Ureter (tissue), 1 donor: ENCODE measurements around the gene SSTR4. TPM values are rescaled to one million over a fixed set of nuclear protein-coding genes. Genes with fewer than 3 reads are reported as not detected.

Experiments used
- DNase-seq: peaks from one replicate; pipeline ENCODE4 v3.0.0-alpha.2; 2020; ENCODE audit warnings: low spot score
- total RNA-seq: library from RNA; stranded (reverse); gene quantifications from one replicate; pipeline ENCODE4 v1.2.4, GENCODE V29; 2023
- donor health status: DM: yes; HTN: yes; CAD: no.

SSTR4 gene
- total RNA-seq, 1 donor from 2014 or later: not detected

DNA sequence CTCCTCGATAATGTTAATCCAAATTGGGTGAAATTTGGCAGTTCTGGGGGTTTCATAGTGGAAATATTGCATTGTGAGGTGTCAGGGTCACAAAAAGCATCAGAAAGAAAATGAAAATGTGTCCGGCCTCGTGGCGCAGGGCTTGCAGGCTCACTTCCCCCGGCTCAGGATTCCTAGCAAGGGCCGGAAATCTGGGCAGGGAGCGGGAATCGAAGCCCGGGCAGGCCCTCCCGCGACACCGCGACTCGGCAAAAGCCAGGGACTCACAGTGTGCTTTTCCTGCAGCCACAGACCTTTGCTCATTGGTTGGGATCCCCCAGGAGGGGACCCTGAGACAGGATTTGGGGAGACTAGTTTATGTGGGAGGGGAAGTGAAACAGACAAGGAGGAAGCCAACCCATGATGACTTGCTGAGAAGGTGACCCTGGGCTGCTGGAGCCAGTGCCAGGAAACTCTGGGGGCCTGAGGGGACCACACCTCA, 51.9 kb downstream of the SSTR4 start:
- no peak for DNase-seq

DNA sequence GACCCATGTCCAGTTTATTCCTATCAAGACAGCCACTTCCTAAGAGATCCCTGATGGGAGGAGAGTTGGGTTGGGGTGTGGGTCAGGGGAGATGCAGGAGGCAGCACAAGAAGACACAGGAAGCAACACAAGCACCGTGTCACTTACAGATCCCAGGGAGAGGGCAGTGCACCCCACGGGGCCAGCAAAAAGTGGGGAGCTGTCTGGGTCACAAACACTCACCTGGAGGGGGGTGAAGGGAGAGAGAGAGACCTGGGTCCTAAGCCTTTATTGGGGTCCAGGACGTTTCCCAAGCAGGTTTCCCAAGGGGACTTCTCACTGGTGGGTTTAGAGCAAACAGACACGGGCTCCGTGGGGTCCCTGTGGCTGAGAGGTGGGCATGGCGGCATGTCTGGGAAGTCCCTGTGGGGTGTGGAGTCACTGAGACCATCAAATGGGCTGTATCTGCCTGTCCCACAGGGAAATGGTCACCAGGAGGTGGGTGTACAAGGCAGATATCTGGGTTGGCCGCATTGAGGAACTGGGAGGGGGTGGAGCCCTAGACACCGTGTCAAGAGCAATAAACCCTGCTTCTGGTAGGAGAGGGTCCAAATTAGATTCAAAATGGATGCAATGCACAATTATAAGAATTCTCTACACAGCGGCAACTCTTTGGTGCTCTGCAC, 52.6 kb downstream of the SSTR4 start:
- DNase-seq: no peak

Other genes with a start within 250 kb of the SSTR4 start
- 35.4 TPM for gene THBD, start 14.4 kb downstream of the SSTR4 start, total RNA-seq
- gene CD93, start 51.0 kb downstream of the SSTR4 start, total RNA-seq: 53.7 TPM